ENCODE results near the gene TEPSIN. TPM values are rescaled to one million over a fixed set of nuclear protein-coding genes. Genes with fewer than 3 reads are reported as not detected.

Gene TEPSIN
- total and polyA plus RNA-seq, 2 of the 13 experiments (the other 11 are each of a cell fraction or from before 2014, with no cell fraction given): 16.1 to 18.8 TPM

- TF ChIP-seq, protein P1, sequence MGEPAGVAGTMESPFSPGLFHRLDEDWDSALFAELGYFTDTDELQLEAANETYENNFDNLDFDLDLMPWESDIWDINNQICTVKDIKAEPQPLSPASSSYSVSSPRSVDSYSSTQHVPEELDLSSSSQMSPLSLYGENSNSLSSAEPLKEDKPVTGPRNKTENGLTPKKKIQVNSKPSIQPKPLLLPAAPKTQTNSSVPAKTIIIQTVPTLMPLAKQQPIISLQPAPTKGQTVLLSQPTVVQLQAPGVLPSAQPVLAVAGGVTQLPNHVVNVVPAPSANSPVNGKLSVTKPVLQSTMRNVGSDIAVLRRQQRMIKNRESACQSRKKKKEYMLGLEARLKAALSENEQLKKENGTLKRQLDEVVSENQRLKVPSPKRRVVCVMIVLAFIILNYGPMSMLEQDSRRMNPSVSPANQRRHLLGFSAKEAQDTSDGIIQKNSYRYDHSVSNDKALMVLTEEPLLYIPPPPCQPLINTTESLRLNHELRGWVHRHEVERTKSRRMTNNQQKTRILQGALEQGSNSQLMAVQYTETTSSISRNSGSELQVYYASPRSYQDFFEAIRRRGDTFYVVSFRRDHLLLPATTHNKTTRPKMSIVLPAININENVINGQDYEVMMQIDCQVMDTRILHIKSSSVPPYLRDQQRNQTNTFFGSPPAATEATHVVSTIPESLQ (CRISPR knock-in tag; conservative IDR thresholded peaks at IDR 0.05): no peak
- no peak for TF ChIP-seq ZNF124 (CRISPR knock-in tag; IDR thresholded peaks at IDR 0.05)
- TF ChIP-seq ZNF331 (CRISPR knock-in tag; IDR thresholded peaks at IDR 0.05): no peak
- no peak for TF ChIP-seq SAFB2 (CRISPR knock-in tag; IDR thresholded peaks at IDR 0.05; ENCODE audit: borderline replicate concordance, low read depth)
- TF ChIP-seq HHEX (CRISPR knock-in tag; IDR thresholded peaks at IDR 0.05): no peak
- TF ChIP-seq, protein P2, sequence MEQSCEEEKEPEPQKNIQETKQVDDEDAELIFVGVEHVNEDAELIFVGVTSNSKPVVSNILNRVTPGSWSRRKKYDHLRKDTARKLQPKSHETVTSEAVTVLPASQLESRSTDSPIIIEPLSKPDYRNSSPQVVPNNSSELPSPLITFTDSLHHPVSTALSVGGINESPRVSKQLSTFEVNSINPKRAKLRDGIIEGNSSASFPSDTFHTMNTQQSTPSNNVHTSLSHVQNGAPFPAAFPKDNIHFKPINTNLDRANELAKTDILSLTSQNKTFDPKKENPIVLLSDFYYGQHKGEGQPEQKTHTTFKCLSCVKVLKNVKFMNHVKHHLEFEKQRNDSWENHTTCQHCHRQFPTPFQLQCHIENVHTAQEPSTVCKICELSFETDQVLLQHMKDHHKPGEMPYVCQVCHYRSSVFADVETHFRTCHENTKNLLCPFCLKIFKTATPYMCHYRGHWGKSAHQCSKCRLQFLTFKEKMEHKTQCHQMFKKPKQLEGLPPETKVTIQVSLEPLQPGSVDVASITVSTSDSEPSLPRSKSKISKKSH (CRISPR knock-in tag; IDR thresholded peaks at IDR 0.05; ENCODE audit: borderline replicate concordance): 0 out of 2 replicates have a peak, but pooled peaks have one; percentile 21
- TF ChIP-seq MYC (CRISPR knock-in tag; IDR thresholded peaks at IDR 0.05; ENCODE audit: borderline replicate concordance): no peak
- TF ChIP-seq MED1 (CRISPR knock-in tag; IDR thresholded peaks at IDR 0.05): no peak
- TF ChIP-seq PCBP1 (IDR thresholded peaks at IDR 0.05; ENCODE audit: borderline replicate concordance, low read depth, low read length): 0 out of 2 replicates have a peak, but pooled peaks have one; percentile 18
- TF ChIP-seq, protein P3, sequence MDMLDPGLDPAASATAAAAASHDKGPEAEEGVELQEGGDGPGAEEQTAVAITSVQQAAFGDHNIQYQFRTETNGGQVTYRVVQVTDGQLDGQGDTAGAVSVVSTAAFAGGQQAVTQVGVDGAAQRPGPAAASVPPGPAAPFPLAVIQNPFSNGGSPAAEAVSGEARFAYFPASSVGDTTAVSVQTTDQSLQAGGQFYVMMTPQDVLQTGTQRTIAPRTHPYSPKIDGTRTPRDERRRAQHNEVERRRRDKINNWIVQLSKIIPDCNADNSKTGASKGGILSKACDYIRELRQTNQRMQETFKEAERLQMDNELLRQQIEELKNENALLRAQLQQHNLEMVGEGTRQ (IDR thresholded peaks at IDR 0.05; ENCODE audit: low read depth, low read length): 0 out of 2 replicates have a peak, but pooled peaks have one; percentile 11
- TF ChIP-seq, protein P3 (CRISPR knock-in tag; IDR thresholded peaks at IDR 0.05; ENCODE audit: borderline replicate concordance): no peak
- no peak for TF ChIP-seq ZBTB8A (CRISPR knock-in tag; IDR thresholded peaks at IDR 0.05; ENCODE audit: borderline replicate concordance, low read depth)
- TF ChIP-seq ZNF607 (CRISPR knock-in tag; IDR thresholded peaks at IDR 0.05; ENCODE audit: borderline replicate concordance): no peak
- TF ChIP-seq, protein P4, sequence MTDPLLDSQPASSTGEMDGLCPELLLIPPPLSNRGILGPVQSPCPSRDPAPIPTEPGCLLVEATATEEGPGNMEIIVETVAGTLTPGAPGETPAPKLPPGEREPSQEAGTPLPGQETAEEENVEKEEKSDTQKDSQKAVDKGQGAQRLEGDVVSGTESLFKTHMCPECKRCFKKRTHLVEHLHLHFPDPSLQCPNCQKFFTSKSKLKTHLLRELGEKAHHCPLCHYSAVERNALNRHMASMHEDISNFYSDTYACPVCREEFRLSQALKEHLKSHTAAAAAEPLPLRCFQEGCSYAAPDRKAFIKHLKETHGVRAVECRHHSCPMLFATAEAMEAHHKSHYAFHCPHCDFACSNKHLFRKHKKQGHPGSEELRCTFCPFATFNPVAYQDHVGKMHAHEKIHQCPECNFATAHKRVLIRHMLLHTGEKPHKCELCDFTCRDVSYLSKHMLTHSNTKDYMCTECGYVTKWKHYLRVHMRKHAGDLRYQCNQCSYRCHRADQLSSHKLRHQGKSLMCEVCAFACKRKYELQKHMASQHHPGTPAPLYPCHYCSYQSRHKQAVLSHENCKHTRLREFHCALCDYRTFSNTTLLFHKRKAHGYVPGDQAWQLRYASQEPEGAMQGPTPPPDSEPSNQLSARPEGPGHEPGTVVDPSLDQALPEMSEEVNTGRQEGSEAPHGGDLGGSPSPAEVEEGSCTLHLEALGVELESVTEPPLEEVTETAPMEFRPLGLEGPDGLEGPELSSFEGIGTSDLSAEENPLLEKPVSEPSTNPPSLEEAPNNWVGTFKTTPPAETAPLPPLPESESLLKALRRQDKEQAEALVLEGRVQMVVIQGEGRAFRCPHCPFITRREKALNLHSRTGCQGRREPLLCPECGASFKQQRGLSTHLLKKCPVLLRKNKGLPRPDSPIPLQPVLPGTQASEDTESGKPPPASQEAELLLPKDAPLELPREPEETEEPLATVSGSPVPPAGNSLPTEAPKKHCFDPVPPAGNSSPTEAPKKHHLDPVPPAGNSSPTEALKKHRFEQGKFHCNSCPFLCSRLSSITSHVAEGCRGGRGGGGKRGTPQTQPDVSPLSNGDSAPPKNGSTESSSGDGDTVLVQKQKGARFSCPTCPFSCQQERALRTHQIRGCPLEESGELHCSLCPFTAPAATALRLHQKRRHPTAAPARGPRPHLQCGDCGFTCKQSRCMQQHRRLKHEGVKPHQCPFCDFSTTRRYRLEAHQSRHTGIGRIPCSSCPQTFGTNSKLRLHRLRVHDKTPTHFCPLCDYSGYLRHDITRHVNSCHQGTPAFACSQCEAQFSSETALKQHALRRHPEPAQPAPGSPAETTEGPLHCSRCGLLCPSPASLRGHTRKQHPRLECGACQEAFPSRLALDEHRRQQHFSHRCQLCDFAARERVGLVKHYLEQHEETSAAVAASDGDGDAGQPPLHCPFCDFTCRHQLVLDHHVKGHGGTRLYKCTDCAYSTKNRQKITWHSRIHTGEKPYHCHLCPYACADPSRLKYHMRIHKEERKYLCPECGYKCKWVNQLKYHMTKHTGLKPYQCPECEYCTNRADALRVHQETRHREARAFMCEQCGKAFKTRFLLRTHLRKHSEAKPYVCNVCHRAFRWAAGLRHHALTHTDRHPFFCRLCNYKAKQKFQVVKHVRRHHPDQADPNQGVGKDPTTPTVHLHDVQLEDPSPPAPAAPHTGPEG (CRISPR knock-in tag; IDR thresholded peaks at IDR 0.05): peak; percentile 94
- peak; percentile 59; the same call in 1 of the 2 replicates for TF ChIP-seq ZNF263 (CRISPR knock-in tag; IDR thresholded peaks at IDR 0.05)
- TF ChIP-seq JUNB (CRISPR knock-in tag; IDR thresholded peaks at IDR 0.05; ENCODE audit: borderline replicate concordance): no peak
- TF ChIP-seq XRCC5 (optimal IDR thresholded peaks at IDR 0.05; ENCODE audit: low read length): peak; percentile 80
Measured at GRCh38 chr17:81254955-81255717, 16.3 kb upstream of the TEPSIN start (continued).
